ENCODE data around the gene BLOC1S3.

Gene BLOC1S3

DNA sequence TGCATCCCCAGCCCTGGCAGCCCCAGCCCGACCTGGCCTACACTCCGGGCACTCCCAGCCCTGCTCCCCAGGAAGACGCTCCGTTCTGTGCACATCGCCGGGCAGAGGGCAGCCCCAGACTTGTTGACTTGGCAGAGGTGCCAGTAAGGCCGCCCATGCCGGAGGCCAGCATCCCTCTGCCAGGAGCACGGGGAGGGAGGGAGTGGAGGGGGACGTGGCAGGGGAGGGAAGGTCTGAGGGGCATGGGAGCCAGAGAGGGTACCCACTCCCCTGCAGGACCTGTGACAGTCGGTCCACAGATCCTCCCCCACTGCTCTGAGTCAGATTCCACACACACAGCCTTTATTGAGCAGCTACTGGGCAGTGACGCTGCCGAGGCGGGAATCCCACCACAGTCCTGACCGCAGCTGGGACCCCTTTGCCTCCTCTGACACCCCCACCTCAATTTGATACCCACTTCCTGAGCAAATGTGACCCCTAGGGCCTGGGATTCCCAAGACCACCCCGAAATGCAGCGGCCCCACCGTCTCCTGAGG is 15.9 kb upstream of the BLOC1S3 start:
- no peak for FAIRE-seq

DNA sequence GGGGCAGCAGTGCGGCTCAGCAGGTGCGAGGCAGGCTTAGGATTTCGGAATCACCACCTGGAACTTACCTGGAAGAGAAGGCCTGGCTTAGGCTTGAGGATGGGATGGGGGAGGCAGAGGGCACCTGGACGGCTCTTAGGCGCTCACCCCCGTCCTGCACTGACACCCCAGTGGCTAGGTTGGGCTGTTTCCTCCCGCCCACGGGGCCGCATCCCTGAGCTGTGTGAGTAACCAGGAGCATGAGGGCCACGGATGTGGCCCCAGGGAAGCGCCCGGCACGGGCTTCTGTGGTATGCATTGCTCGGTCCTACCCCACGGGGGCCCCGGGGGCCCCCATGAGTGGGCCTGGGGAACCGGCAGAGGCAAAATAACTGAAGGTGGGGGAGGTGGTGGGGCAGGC is 15.4 kb upstream of the BLOC1S3 start:
- no peak for FAIRE-seq

DNA sequence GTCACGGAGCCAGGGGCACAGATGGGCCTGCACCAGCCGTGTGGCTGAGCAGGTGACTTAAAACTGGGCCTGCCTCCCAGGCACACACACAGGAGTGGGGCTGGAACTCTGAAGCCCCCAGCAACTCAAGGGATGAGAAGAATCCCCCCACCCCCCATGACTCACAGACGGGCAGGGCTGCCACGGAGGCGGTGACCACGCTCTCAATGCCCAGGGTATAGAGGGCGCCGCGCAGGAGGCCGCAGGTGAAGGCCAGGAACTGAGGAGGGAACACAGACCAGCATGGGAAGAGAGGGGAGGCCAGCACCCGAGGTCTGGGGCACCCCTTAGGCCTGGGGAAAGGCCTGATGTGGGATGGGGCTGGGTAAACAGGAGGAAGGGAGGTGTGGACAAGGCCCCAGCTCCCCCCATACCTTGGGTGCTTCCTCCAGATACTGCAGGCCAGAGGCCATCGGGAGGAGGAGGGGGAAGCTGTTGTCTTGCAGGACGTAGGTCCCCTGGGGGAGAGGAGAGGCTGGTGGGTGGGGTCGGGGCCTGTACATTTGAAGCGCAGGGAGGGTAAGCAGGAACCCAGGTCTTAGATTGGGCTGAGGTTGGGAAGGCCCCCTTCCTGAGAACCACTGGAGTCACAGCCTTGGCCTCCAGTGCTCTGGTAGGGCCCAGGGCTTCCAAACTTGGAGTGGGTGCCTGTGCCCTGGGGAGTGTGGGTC is 14.7 kb upstream of the BLOC1S3 start:
- no peak for FAIRE-seq

DNA sequence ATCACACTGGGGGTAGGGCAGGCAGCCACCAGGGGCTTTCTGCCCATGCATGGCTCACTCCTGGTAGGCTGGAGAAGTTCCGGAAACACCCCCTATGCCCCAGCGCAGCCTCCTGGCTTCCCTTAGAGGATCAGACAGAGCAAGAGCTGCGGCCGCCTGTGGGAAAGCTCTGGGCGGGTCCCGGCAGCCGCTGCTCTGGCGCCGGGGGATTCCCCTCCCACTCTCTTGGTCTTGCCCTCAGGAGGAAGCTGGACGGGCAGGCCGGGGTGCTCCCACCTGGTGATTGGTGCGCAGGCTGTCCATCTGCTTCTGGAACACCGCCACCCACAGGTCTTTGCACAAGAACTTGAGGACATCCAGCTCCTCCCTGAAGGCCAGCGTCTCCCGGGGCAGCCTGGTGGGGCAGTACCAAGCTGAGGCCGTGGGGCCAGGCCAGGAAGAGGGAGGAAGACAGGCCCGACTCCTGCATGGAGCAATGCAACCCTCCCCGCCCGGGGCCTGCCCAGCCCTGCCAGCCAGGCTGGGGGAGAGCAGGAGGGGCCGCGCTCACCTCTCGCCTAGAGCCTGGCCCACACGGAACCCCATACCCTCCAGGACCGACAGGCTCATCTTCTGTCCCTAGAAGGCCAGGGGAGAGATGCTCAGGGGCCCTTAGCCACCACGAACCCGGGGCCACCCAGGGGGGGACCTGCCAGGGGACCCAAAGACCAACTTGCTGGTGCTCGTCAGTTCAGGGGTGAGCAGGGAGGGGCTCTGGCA is 13.8 kb upstream of the BLOC1S3 start:
- FAIRE-seq: no peak

DNA sequence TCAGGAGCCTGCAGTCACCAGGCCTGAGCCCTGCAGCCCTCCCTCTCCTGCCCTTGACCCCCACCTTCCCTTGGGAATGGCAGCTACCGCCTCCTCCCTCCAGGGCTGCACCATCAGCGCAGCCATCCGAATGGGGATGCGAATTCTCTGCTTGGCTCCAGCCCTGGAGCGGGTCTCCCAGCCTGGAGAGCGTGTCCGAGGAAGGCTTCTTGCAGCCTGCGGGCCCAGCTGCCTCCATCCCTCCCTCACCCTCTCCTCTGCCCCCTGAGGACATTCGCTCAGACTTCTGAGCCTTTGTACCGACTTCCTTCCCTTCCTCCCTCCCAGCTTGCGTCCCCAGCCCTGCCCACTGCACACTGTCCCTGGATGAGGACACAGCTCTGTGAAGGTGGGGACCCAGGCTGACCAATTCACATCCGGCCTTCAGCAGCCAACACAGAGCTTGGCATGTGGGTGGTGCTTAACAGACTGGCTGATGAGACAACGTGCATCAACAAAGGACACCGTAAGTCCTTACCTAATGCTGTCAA is 11.8 kb upstream of the BLOC1S3 start:
- no peak for FAIRE-seq

DNA sequence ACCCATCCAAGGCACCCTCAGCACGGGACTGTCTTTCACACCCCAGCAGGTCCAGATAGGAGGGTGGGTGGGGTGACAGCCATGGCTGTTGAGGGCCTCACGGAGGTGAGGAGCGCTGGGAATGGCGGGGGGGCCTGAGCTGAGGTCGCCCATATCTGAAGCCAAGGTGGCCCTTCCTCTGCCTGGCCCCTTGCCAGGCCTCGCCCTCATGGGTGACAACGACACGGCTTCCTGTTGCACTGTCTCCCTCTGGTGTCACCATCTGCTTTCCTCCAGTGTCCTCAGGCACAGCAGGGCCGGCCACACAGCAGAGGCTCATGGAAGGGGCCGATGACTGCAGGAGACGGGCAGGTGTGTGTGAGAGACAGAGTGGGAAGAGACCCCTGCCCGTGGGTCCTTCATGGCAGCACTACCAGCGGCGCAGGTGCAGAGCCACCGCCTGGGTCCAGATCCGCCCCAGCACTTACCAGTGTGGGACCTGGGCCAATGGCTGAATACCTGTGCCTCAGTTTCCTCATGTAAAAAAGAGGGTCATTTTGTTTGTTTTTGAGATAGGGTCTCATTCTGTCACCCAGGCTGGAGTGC is 9.7 kb upstream of the BLOC1S3 start:
- FAIRE-seq: no peak

DNA sequence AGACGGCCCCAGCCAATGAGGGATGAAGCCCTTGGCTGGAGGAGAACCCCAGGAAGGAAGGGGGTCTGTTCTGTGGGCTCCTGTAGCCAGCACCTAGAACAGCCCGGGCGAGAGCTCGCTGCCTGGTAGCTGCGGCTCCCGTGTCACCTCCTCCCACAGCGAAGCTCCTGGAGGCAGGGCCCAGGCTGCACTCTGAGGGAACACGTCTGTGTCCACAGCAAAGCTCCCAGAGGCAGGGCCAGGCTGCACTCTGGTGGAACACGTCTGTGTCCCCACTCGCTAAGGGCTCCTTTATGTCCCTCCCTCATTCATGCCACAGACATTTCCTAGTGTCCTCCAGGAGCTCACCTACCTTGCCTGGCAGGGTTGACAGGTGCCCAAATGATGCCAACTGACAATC is 9.0 kb upstream of the BLOC1S3 start:
- FAIRE-seq: no peak

DNA sequence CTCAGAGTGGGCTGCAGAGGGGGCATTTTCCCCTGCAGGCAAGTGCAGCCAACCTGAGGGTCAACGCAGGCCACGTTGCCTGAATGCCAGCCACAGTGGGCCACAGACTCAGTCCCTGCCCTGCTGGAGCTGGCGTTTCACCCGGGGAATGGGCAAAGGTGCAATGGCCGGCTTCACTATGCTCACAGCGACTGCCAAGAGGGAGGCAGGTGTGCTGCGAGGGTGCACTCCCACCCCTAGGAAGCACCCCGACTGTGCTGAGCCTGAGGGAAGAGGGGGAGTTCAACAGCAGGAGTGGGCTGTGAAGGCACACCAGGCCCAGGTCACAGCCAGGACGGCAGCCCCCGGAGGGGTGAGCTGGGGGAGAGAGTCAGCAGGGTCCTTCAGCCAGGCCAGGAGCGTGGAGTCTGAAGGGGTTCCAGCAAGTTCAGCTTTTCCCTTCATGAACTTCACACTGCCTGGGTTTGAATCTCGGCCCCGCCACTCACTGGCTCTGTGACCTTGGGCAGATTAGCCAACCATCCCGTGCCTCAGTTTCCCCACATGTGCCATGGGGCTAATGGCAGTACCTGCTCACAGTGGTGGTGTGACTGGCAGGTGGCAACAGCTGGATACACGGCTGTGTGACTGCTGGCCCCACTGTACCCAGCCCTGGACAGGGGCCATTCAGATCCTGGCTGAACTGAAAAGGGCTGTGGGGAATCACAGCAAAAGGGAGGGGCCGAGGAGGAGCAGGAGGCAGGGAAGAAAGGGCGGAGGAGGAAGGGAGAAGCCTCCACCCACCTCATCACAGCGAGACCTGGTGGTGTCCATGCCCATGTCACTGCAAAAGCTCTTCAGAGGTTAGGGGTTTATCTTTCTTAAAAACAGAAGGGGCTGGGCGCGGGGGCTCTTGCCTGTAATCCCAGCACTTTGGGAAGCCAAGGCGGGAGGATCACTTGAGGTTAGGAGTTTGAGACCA is 8.2 kb upstream of the BLOC1S3 start:
- FAIRE-seq: no peak

DNA sequence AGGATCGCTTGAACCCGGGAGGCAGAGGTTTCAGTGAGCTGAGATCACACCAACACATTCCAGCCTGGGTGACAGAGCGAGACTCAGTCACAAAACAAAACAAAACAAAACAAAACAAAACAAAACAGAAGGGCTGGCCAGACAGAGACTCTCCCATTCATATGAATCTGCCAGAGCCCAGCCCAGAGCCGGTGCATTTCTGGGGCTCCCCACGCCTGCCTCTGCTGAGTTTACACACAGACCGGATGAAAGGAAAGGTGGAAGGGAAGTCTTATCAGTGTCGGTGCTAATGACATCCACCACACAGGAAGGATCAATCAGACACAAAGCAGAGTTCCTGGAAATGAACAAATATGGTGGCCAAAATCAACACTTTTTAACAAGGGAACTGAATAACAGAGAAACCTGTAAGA is 7.4 kb upstream of the BLOC1S3 start:
- FAIRE-seq: no peak

DNA sequence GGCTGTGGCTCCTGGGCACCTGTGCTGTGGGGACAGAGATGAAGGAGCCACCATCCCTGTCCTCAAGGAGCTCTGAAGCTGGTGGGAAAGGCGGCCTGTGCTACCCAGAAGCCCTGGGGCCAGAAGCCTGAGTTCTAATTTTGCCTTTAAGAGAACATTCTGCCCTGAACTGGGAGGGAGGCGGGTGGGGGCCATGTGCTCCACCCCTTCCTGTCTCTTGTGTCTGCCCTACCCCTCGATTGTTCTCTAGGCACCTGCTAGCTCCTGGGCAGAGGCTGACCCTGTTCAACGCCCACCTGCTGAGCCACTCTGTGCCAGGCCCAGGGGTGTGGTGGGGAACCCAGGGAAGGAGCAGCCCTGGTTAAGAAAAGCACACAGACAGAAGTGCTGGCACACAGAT is 6.4 kb upstream of the BLOC1S3 start:
- FAIRE-seq: no peak

DNA sequence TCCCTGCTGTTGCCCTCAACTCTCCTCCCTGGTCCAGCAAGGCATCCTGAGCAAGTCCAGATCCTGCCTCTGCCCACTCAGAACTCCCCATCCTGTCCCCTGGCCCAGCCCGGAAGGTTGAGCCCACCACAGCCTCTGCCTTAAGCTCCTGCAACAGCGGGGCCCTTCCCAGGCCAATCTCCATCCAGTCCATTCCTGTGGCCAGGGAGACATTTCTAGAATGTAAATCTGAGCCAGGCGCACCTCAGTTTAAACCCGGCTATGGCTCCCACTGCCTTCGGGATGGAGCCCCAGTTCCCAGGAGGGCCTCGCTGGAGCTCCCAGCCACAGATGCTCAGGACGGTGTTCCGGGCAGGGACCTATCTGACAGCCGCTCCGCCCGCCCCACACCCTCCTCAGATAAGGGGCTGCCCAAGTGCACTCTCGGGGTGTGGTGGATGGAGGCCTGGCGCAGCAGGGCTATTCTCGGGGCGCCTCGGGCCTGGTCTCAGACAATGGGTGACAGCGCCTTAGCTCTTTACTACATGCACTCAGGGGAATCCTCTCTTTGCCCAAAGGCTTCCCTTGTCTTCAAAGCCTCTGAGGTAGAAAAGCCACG is 5.9 kb upstream of the BLOC1S3 start:
- FAIRE-seq: no peak

DNA sequence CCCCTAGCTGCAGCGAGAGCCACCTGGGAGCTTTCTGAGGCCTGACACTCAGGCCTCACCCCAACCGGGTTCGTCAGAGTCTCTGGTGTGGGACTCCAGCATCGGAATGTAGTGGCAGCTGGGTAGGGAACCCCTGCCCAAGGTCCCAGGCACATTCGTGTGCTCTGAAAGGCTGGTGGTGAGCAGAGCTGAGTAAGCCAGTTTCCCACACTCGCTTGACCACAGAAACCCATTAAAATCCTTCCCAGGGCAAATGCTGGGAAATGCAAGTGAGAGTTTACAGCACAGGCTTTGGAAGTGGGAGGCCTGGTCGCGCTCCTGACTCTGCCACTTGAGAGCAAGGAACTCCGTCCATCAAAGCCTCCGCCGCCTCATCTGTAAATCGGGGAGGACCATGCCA is 4.8 kb upstream of the BLOC1S3 start:
- FAIRE-seq: no peak

DNA sequence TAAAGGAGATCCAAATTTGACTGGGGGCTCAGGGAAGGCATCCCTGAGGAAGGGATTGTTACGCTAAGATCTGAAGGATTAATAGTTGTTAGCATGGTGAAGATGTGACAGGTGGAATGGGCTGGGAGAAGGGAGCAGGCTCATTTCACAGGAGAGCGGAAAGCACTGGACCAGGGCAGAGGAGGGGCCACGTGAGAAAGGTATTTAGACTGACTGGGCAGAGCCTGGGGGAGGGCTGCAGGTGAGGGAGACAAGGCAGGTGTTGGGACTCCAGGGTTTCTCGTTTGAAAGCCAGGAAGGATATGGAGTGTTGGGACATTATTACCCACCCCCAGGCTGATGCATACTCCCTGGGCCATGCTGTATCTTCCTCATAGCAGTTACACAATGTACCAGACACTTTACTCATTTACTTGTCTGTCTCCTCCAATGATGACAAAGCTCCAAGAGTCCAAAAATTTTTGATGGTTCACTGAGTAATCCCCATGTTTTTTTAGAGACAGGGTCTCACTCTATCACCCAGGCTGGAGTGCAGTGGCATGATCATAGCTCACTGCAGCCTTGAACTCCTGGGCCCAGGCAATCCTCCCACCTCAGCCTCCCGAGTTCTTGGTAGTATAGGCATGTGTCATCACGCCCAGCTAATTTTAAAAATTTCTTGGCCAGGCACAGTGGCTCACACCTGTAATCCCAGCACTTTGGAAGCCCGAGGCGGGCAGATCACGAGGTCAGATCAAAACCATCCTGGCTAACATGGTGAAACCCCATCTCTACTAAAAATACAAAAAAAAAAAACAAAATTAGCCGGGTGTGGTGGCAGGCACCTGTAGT is 2.9 kb upstream of the BLOC1S3 start:
- FAIRE-seq: no peak

DNA sequence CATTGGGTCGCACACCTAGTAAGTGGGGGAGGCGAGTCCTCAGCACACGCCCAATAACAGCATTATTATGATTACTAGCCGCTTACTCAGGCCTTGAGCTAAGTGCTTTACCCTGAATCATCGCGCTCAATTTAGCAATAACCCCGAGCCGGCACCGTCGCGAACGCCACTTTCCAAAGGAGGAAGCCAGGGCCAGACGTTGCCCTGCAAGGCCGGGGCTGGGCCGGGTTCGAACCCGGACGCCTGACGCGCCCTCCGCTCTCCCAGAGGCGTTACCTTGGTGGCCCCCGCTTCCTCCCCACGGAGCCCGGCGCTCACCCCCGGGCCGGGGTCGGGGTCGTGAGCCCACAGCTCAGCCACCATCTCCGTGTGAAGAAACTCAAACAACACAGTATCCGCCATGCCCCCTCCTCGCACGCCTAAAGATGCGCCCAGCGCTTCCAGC is 745 bp upstream of the BLOC1S3 start, which contains the start of gene TRAPPC6A:
Gene TRAPPC6A, minus strand, starts transcription at position 421 of the 445 bp plus-strand sequence. Its CDS starts 19 bp downstream, at position 402.
- no peak for FAIRE-seq

DNA sequence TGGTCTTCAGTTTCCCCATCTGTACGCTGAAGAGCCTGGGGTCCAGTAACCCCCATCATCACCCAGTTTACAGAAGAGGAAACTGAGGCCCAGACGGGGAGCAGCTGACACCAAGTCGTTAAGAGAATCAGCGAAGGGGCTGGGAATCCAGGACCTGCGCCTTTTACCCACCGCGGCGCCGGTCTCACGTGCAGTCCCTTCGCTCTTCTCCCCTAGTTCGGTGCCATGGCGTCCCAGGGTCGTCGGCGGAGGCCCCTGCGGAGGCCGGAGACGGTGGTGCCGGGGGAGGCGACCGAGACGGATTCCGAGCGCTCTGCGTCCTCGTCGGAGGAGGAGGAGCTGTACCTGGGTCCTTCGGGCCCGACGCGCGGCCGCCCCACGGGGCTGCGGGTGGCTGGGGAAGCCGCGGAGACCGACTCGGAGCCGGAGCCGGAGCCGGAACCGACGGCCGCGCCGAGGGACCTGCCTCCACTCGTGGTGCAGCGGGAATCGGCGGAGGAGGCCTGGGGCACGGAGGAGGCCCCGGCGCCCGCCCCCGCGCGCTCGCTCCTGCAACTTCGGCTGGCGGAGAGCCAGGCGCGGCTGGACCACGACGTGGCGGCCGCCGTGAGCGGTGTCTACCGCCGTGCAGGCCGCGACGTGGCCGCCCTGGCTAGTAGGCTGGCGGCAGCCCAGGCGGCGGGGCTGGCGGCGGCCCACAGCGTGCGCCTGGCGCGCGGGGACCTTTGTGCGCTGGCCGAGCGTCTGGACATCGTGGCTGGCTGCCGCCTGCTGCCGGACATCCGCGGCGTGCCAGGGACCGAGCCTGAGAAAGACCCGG is 698 bp downstream of the BLOC1S3 start:
- no peak for FAIRE-seq

DNA sequence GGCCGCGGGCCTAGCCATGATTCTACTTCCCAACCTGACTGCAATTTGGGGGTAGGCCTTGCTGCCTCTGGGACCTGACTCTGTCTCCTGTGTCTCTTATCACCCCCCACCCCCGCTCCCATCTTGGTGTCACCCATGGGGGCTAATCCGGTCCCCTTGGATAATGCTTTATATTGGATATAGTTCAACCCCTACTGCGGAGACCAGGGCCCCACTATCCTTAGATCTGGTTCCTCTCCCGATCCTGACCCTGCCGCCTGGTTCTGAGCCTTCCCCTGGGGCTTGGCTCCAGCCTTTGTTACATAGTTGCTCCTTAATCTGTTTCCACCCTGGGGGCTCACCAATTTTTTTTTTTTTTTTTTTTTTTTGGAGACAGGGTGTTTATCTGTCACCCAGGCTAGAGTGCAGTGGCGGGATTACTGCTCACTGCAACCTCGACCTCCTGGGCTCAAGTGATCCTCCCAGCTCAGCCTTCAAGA is 1.3 kb downstream of the BLOC1S3 start:
- no peak for FAIRE-seq

DNA sequence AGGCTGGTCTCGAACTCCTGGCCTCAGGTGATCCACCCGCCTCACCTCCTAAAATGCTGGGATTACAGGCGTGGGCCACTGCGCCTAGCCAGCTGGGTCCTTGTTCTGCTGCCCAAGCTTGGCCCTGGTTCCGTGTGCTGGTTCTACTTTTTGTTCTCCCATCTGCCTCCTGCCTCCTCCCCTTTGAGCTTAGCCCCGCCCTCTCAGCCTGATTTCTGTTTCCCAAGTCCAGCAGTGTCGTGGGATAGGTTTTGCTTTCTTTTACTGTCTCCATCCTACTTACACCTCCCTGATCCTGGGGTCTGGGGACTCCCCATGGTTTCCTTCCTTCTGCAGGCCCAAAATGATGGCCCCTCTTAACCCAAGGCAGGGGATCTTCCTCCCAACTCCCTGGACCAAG is 2.4 kb downstream of the BLOC1S3 start:
- no peak for FAIRE-seq

DNA sequence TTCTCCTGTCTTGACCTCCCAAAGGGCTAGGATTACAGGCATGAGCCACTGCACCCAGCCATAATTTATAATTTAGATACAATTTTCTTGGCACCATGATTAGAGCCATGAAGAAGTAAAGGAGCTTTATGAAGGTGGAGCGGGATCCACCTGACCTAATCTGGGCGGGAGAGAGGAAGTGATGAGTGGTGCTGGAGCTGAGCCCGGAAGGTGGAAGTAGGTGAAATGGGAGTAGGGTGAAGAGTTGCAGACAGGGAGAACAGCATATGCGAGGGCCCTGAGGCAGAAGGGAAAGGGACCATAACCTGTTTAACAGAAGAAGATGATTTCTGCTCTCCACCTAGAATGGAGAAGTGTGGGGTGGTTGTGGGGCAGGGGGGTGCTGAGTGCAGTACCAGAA is 4.2 kb downstream of the BLOC1S3 start:
- FAIRE-seq: no peak

DNA sequence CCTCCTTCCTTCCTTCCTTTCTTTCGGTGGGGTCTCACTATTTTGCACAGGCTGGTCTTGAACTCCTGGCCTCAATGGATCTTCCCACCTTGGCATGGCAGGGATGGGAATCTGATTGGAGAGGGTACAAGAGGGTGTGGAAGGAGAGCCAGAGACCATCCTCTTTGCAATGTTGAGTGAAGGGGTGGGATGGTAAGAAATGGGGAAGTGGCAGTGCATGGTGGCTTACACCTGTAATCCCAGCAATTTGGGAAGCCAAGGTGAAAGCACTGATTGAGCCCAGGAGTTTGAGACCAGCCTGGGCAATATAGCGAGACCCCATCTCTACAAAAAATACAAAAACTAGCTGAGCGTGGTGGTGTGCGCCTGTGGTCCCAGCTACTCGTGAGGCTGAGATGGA is 5.5 kb downstream of the BLOC1S3 start:
- no peak for FAIRE-seq
